Measurements from ENCODE around the gene CACNA1C. TPM values are rescaled to one million over a fixed set of nuclear protein-coding genes. Genes with fewer than 3 reads are reported as not detected.

Gene CACNA1C
- total RNA-seq, 2 experiments from 2014 or later = 0.05 to 0.08 TPM

- CTCF ChIA-PET = no interaction called here
- DNase-seq (no peak), ATAC-seq (ENCODE audit: poor library complexity) (no peak)
- peaks cover 20% of the 10 kb centered on the region for H3K27me3 Mint-ChIP-seq
- no peaks in the 10 kb centered on the region for H3K36me3 Mint-ChIP-seq (ENCODE audit: low read depth)
- no peak overlapping the region for H3K27ac Mint-ChIP-seq
- no peak overlapping the region for H3K27ac ChIP-seq (ENCODE audit: low read depth in 1 of 2, low read length in 2 of 2)
- H3K4me3 Mint-ChIP-seq = no peak overlapping the region
- intact Hi-C loops (cut with DNase I, micrococcal nuclease) = no loop called here
- peaks cover 11 to 12% of the 10 kb centered on the region in 2 experiments for H3K27me3 ChIP-seq (ENCODE audit: control insufficient read depth in 1 of 2, insufficient read depth in 2 of 2, low read length in 2 of 2)
- H3K9me3 Mint-ChIP-seq = no peaks in the 10 kb centered on the region
- H3K36me3 ChIP-seq (ENCODE audit: insufficient read depth, low read length) = no peaks in the 10 kb centered on the region
- POLR2A ChIA-PET = no interaction called here
- H3K4me3 ChIP-seq (ENCODE audit: low read length) = no peak overlapping the region
- H3K4me1 ChIP-seq (ENCODE audit: insufficient read depth, low read length) = no peaks in the 10 kb centered on the region
- TF ChIP-seq CTCF (IDR thresholded peaks at IDR 0.05) = no peak
- H3K9me3 ChIP-seq (ENCODE audit: control insufficient read depth in 1 of 2, insufficient read depth in 1 of 2, low read length in 2 of 2) = peaks cover 0 to 6% of the 10 kb centered on the region in 2 experiments
- H3K4me1 Mint-ChIP-seq (ENCODE audit: low read depth) = no peaks in the 10 kb centered on the region
Observed at GRCh38 chr12:2286461-2287131, 233.8 kb downstream of the CACNA1C start.

- no peak overlapping the region for H3K4me3 Mint-ChIP-seq
- ChIA-PET CTCF (no interaction called here), POLR2A (no interaction called here)
- no peaks in the 10 kb centered on the region for H3K4me1 ChIP-seq (ENCODE audit: insufficient read depth, low read length)
- no peak overlapping the region for H3K27ac ChIP-seq (ENCODE audit: low read depth in 1 of 2, low read length in 2 of 2)
- H3K27me3 ChIP-seq (ENCODE audit: control insufficient read depth in 1 of 2, insufficient read depth in 2 of 2, low read length in 2 of 2) = peaks cover 11 to 12% of the 10 kb centered on the region in 2 experiments
- H3K36me3 Mint-ChIP-seq (ENCODE audit: low read depth) = no peaks in the 10 kb centered on the region
- no peak for ATAC-seq (ENCODE audit: poor library complexity)
- peaks cover 0 to 5% of the 10 kb centered on the region in 2 experiments for H3K9me3 ChIP-seq (ENCODE audit: control insufficient read depth in 1 of 2, insufficient read depth in 1 of 2, low read length in 2 of 2)
- DNase-seq = no peak
- H3K27me3 Mint-ChIP-seq = peaks cover 20% of the 10 kb centered on the region
- H3K4me3 ChIP-seq (ENCODE audit: low read length) = no peak overlapping the region
- no peak overlapping the region for H3K27ac Mint-ChIP-seq
- no peaks in the 10 kb centered on the region for H3K9me3 Mint-ChIP-seq
- TF ChIP-seq CTCF (IDR thresholded peaks at IDR 0.05) = no peak
- H3K4me1 Mint-ChIP-seq (ENCODE audit: low read depth) = no peaks in the 10 kb centered on the region
- H3K36me3 ChIP-seq (ENCODE audit: insufficient read depth, low read length) = no peaks in the 10 kb centered on the region
- intact Hi-C loops (cut with DNase I, micrococcal nuclease) = no loop called here
Observed at GRCh38 chr12:2287151-2287550, 234.4 kb downstream of the CACNA1C start.

- intact Hi-C loops (cut with DNase I, micrococcal nuclease) = no loop called here
- H3K27ac Mint-ChIP-seq = no peak overlapping the region
Observed at GRCh38 chr12:2287589-2287988, 234.8 kb downstream of the CACNA1C start.

More at GRCh38 chr12:2287589-2287988, 234.8 kb downstream of the CACNA1C start:
- DNase-seq = no peak
- Mint-ChIP-seq H3K4me3 (no peak overlapping the region), H3K36me3 (ENCODE audit: low read depth) (no peaks in the 10 kb centered on the region), H3K9me3 (no peaks in the 10 kb centered on the region), H3K4me1 (ENCODE audit: low read depth) (no peaks in the 10 kb centered on the region), H3K27me3 (peaks cover 20% of the 10 kb centered on the region)
- CTCF ChIA-PET = no interaction called here
- H3K9me3 ChIP-seq (ENCODE audit: control insufficient read depth in 1 of 2, insufficient read depth in 1 of 2, low read length in 2 of 2) = peaks cover 0 to under 1% of the 10 kb centered on the region in 2 experiments
- no peaks in the 10 kb centered on the region for H3K36me3 ChIP-seq (ENCODE audit: insufficient read depth, low read length)
- H3K4me1 ChIP-seq (ENCODE audit: insufficient read depth, low read length) = no peaks in the 10 kb centered on the region
- ATAC-seq (ENCODE audit: poor library complexity) = no peak
- no peak for TF ChIP-seq CTCF (IDR thresholded peaks at IDR 0.05)
- no peak overlapping the region for H3K27ac ChIP-seq (ENCODE audit: low read depth in 1 of 2, low read length in 2 of 2)
- H3K4me3 ChIP-seq (ENCODE audit: low read length) = no peak overlapping the region
- peaks cover 9 to 11% of the 10 kb centered on the region in 2 experiments for H3K27me3 ChIP-seq (ENCODE audit: control insufficient read depth in 1 of 2, insufficient read depth in 2 of 2, low read length in 2 of 2)
- POLR2A ChIA-PET = no interaction called here

Measured in CD4-positive, alpha-beta T cell (primary cell).